Right lobe of liver (tissue), 6 donors: ENCODE measurements around the gene DBR1. TPM values are rescaled to one million over a fixed set of nuclear protein-coding genes. Genes with fewer than 3 reads are reported as not detected.

Source experiments
- ATAC-seq, 4 donors: fragments of 200-7000 bp; cut with Tn5 transposase; one replicate each; pipeline ENCODE4 v1.9.1; 2020; ENCODE audit warnings: mild to moderate bottlenecking in 4 of 4, moderate library complexity in 4 of 4
- DNase-seq, 3 donors: peaks; one replicate each; pipeline ENCODE4 v3.0.0-alpha.2; 2020
- H3K27ac ChIP-seq, 3 donors: fragments of 200-600 bp; one replicate each; pipeline ENCODE4 v1.8.0; 2022
- H3K27me3 ChIP-seq, 2 donors: fragments of 200-600 bp; one replicate each; pipeline ENCODE4 v1.8.0; 2022
- H3K36me3 ChIP-seq, 4 donors: fragments of 200-600 bp; sonication (generic) in 1 of 4; one replicate each; pipeline versions ENCODE4 v1.5.1 to v1.8.0; 2017 to 2022; ENCODE audit warnings: control low read depth in 1 of 4
- H3K4me1 ChIP-seq, 4 donors: fragments of 200-600 bp; sonication (generic) in 1 of 4; one replicate each; pipeline versions ENCODE4 v1.5.1 to v1.8.0; 2017 to 2022; ENCODE audit warnings: control low read depth in 1 of 4
- H3K4me3 ChIP-seq, 3 donors: fragments of 200-600 bp; one replicate each; pipeline ENCODE4 v1.8.0; 2022
- H3K9me3 ChIP-seq, 4 donors: fragments of 200-600 bp; sonication (generic) in 1 of 4; one replicate each; pipeline versions ENCODE4 v1.5.1 to v1.8.0; 2017 to 2022; ENCODE audit warnings: control low read depth in 1 of 4
- POLR2A ChIP-seq: fragments of 450-650 bp; IDR thresholded peaks from one replicate; pipeline ENCODE4 v1.6.1; 2017; ENCODE audit warnings: antibody characterized with exemption, mild to moderate bottlenecking
- WGBS: methylation state at CpG from one replicate; pipeline ENCODE4 v1.1.6; 2018; ENCODE audit warnings: low coverage, low lambda C conversion rate; ENCODE audit not compliant: insufficient coverage; ENCODE audit errors: missing lambda C conversion rate; 5-methylcytosine and 5-hydroxymethylcytosine counted together
- intact Hi-C, 2 donors: fragments of 100-400 bp; cut with DNase I; formaldehyde crosslinking; loops; one replicate each; pipeline versions ENCODE4 v1.11.2 to v1.14.1; 2022
- total RNA-seq, 6 experiments: library from RNA; depleted of rRNA in 2 of 6; stranded (reverse); fragments of >200 nt in 2 of 6; fragmentation: NEBNext Ultra II Directional in 3 of 6; extraction: Animal tissue kit (Norgen Biotek cat#: 25700) in 3 of 6; gene quantifications; one replicate each; pipeline versions ENCODE4 v1.1.0 to v1.2.4, GENCODE V29; 2016 to 2023
- TF ChIP-seq, protein P1 (sequence below), 4 donors: fragments of 200-600 bp in 3 of 4; fragments of 450-650 bp in 1 of 4; IDR thresholded peaks; one replicate each; pipeline versions ENCODE4 v1.5.1 to v1.8.0; 2016 to 2022; ENCODE audit warnings: antibody characterized with exemption in 4 of 4, mild to moderate bottlenecking in 2 of 4
- donor health status: DM: no; HTN: yes; CAD: no.
- donor health status: DM: no; HTN: no; CAD: no.
- donor health status: DM: no; HTN: no; CAD: no.
- donor health status: DM: no; HTN: yes; CAD: no.
- donor health status: DM: no; HTN: yes; CAD: no.

DBR1 gene
- total RNA-seq, 6 experiments from 2014 or later: 3.2 to 6.1 (median 4.6) TPM

DNA sequence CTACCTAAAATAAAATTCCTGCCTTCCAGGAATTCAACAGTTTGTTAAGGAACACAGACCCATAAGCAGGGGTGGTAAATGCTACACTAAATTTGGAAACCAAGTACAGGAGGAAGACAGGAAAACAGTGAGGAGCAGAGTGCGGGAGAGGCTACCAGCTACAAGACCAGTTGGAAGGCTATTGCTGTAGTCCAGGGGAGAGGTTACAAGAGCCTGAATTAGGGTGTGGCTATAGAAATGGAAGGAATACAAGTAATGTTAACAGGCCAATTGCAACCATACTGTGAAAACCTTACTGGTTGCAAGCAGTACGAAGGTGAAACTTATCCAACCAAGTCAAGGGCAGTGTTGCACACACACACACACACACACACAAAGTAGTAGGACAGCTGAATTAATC, 11.5 kb upstream of the DBR1 start:
- Histone ChIP-seq H3K27me3 (no peaks in the 10 kb centered on the region), H3K4me3 (peak overlapping the region in 1 of 3 donors; percentile 93), H3K9me3 (no peaks in the 10 kb centered on the region), H3K27ac (no peak overlapping the region), H3K36me3 (no peaks in the 10 kb centered on the region), H3K4me1 (peaks cover 0 to 7% (median 0%) of the 10 kb centered on the region in 4 donors)
- DNase-seq: no peak
- TF ChIP-seq POLR2A: no peak
- TF ChIP-seq, protein P1, sequence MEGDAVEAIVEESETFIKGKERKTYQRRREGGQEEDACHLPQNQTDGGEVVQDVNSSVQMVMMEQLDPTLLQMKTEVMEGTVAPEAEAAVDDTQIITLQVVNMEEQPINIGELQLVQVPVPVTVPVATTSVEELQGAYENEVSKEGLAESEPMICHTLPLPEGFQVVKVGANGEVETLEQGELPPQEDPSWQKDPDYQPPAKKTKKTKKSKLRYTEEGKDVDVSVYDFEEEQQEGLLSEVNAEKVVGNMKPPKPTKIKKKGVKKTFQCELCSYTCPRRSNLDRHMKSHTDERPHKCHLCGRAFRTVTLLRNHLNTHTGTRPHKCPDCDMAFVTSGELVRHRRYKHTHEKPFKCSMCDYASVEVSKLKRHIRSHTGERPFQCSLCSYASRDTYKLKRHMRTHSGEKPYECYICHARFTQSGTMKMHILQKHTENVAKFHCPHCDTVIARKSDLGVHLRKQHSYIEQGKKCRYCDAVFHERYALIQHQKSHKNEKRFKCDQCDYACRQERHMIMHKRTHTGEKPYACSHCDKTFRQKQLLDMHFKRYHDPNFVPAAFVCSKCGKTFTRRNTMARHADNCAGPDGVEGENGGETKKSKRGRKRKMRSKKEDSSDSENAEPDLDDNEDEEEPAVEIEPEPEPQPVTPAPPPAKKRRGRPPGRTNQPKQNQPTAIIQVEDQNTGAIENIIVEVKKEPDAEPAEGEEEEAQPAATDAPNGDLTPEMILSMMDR (IDR thresholded peaks at IDR 0.05): no peak
- 55% methylated on average over 2 of the region's 2 CpGs for WGBS
- no peak for ATAC-seq
- intact Hi-C loops: no loop called here

DNA sequence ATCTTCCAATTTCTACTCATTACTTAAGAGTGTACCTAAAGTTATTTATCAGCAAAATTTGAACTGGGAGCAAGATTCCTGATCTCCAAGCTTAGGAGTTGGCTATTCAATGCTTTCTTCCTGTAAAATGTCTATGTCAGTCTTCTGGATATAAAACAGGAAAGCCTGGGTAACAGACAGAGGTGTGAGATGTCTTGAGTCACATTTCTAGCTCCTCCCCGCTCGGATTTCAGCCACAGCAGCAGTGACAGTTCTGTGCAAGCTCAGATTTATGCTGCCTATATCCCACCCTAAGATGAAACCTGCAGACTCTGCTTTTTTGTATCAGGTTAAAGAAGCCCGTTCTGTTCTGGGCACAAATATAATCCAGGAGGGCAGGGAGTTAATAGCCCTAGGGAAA, 10.3 kb upstream of the DBR1 start:
- H3K36me3 ChIP-seq: no peaks in the 10 kb centered on the region
- WGBS: 28% methylated on average over 3 of the region's 3 CpGs
- no peak overlapping the region for H3K27ac ChIP-seq
- no peaks in the 10 kb centered on the region for H3K9me3 ChIP-seq
- DNase-seq (no peak), ATAC-seq (no peak)
- intact Hi-C loops: no loop called here
- peaks cover 0 to 7% (median 0%) of the 10 kb centered on the region in 4 donors for H3K4me1 ChIP-seq
- H3K4me3 ChIP-seq: no peak overlapping the region
- TF ChIP-seq, protein P1 (IDR thresholded peaks at IDR 0.05): no peak
- TF ChIP-seq POLR2A: no peak
- no peaks in the 10 kb centered on the region for H3K27me3 ChIP-seq

DNA sequence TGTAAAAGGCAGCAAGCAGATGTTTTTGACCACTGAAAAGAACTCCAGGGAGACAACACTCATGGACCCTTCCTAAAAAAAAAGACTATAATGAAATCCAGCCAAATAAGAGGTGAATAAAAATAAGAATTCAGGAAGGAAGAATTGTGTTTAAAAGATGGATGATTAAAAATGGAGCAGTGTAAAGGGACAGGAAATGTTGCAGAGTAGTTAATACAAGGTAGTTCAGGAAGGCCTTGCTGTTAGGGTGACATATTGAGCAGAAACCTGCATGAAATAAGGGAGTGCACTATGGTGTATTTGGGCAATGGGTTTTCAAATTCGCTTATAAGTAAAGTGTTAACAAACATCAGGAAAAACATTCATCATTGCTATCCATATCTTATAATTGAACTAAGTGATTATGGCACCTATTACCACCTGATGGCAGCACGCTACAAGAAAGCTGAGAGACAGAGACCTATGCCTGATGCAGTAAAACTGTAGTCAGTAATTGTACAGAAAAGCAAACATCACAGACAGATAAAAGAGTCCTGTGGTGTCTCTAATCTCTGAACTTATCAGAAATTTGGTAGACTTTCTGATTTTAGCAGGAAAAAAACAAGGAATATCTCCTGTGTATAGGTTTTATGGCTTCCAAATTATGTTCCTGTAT, 5.8 kb upstream of the DBR1 start:
- Histone ChIP-seq H3K27ac (no peak overlapping the region), H3K4me1 (no peaks in the 10 kb centered on the region), H3K27me3 (no peaks in the 10 kb centered on the region), H3K9me3 (no peaks in the 10 kb centered on the region), H3K4me3 (no peak overlapping the region), H3K36me3 (no peaks in the 10 kb centered on the region)
- TF ChIP-seq, protein P1 (IDR thresholded peaks at IDR 0.05): peak; percentile 48 to 60 (median 52)
- no peak for TF ChIP-seq POLR2A
- 7% methylated on average over 2 of the region's 2 CpGs for WGBS
- DNase-seq (no peak), ATAC-seq (peak; percentile 87 to 97 (median 88))
- intact Hi-C loops: no loop called here

DNA sequence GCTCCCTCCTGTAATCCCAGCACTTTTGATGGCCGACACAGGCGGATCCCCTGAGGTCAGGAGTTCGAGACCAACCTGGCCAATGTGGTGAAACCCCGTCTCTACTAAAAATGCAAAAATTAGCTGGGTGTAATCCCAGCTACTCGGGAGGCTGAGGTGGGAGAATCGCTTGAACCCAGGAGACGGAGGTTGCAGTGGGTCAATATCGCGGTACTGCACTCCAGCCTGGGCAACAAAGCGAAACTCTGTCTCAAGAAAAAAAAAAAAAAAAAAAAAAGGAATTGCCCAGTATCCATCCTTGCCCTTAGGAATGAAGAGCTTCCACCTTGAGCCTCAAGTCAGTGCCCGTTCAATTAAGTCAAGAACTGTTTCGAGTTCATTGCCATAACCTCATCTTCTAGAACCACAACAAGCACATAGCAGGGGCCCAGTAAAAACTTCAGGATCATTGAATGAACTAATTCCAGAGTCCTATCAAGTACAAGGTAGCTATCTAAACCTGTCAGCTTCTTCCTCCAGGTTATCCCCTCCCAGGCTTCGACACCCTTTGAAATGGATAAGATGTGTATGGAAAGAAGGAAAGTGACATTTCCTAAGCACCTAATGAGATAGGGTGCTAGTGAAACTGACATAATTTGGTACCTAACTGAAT, 826 bp downstream of the DBR1 start:
- 66% methylated on average over 11 of the region's 13 CpGs for WGBS
- no peaks in the 10 kb centered on the region for H3K27me3 ChIP-seq
- H3K4me3 ChIP-seq: peak overlapping the region; percentile 71 to 88 (median 75)
- DNase-seq: no peak
- peaks cover 0 to 3% (median 0%) of the 10 kb centered on the region in 4 donors for H3K36me3 ChIP-seq
- H3K4me1 ChIP-seq: peaks cover 0 to 13% (median 4%) of the 10 kb centered on the region in 4 donors
- intact Hi-C loops: no loop called here
- ATAC-seq: no peak
- H3K27ac ChIP-seq: peak overlapping the region in 2 of 3 donors; percentile 38 to 65
- TF ChIP-seq POLR2A: no peak
- TF ChIP-seq, protein P1 (IDR thresholded peaks at IDR 0.05): no peak
- no peaks in the 10 kb centered on the region for H3K9me3 ChIP-seq
